Ishikawa (cell line): ENCODE measurements around the gene HADHA.

Source experiments
- CEBPB ChIP-seq: IDR thresholded peaks from 2 replicates; pipeline ENCODE4 v1.6.1; 2012
- CREB1 ChIP-seq: IDR thresholded peaks from 2 replicates; pipeline ENCODE4 v1.6.1; 2012; ENCODE audit warnings: low read depth
- EGR1 ChIP-seq: IDR thresholded peaks from 2 replicates; pipeline ENCODE4 v1.6.1; 2012
- FOXM1 ChIP-seq: IDR thresholded peaks from 2 replicates; pipeline ENCODE4 v1.6.1; 2012; ENCODE audit warnings: low read depth, borderline replicate concordance
- MAX ChIP-seq: IDR thresholded peaks from 2 replicates; pipeline ENCODE4 v1.6.1; 2012
- RAD21 ChIP-seq: IDR thresholded peaks from 2 replicates; pipeline ENCODE4 v1.6.1; 2012; ENCODE audit warnings: low read depth
- TAF1 ChIP-seq: IDR thresholded peaks from 2 replicates; pipeline ENCODE4 v1.6.1; 2012; ENCODE audit warnings: low read depth, mild to moderate bottlenecking
- TCF12 ChIP-seq: IDR thresholded peaks from 2 replicates; pipeline ENCODE4 v1.6.1; 2012; ENCODE audit warnings: low read depth
- TEAD4 ChIP-seq: IDR thresholded peaks from 2 replicates; pipeline ENCODE4 v1.6.1; 2012
- YY1 ChIP-seq: IDR thresholded peaks from 2 replicates; pipeline ENCODE4 v1.6.1; 2012; ENCODE audit warnings: low read depth
- ZBTB7A ChIP-seq: IDR thresholded peaks from 2 replicates; pipeline ENCODE4 v1.6.1; 2012; ENCODE audit warnings: low read depth

GRCh38 chr2:26172871-26173775 lies 71.3 kb downstream of the HADHA start, which contains the start of gene GAREM2:
- TF ChIP-seq CREB1 = no peak
- no peak for TF ChIP-seq EGR1
- TF ChIP-seq TEAD4 = no peak
- no peak for TF ChIP-seq RAD21
- TF ChIP-seq FOXM1 = no peak
- TF ChIP-seq TCF12 = no peak
- no peak for TF ChIP-seq CEBPB
- TF ChIP-seq YY1 = no peak
- no peak; the same call in 1 of the 2 replicates for TF ChIP-seq MAX
- no peak for TF ChIP-seq TAF1
- TF ChIP-seq ZBTB7A = no peak
